B cell (primary cell): ENCODE results near the gene SPATA19.

Experiments used
- CTCF ChIP-seq: fragments of 200-600 bp; IDR thresholded peaks from one replicate; pipeline ENCODE4 v1.8.0; 2022; ENCODE audit warnings: antibody characterized with exemption, mild to moderate bottlenecking
- EZH2 ChIP-seq: IDR thresholded peaks from 2 replicates; pipeline ENCODE4 v1.6.1; 2012; ENCODE audit warnings: borderline replicate concordance, low read depth, mild to moderate bottlenecking, moderate library complexity, low read length; ENCODE audit not compliant: insufficient read depth, poor library complexity, severe bottlenecking

- TF ChIP-seq CTCF (no peak), EZH2 (no peak)
Measured at GRCh38 chr11:133827556-133827955, 17.8 kb downstream of the SPATA19 start.
